IPS-15b (cell line): ENCODE results near the gene ALPL.
A peak's percentile ranks its signal among the peaks of the same experiment; 100 is the strongest.
"Not testable (repeated sequence)": the region's sequence is repeated elsewhere in the genome, so short reads cannot be mapped to it uniquely, and the experiment has no call there.

Experiments used
- H3K27me3 ChIP-seq: one replicate; pipeline ENCODE4 v1.6.1; 2013; ENCODE audit warnings: low read length; ENCODE audit not compliant: control insufficient read depth, insufficient read depth
- H3K36me3 ChIP-seq: one replicate; pipeline ENCODE4 v1.6.1; 2013; ENCODE audit warnings: low read length; ENCODE audit not compliant: control insufficient read depth, insufficient read depth
- H3K4me1 ChIP-seq: one replicate; pipeline ENCODE4 v1.6.1; 2013; ENCODE audit warnings: mild to moderate bottlenecking, low read length; ENCODE audit not compliant: control insufficient read depth, insufficient read depth
- H3K4me3 ChIP-seq: one replicate; pipeline ENCODE4 v1.5.1; 2013; ENCODE audit warnings: low read depth, low read length
- H3K9ac ChIP-seq: one replicate; pipeline ENCODE4 v1.6.1; 2013; ENCODE audit warnings: low read depth, mild to moderate bottlenecking, low read length
- H3K9me3 ChIP-seq: one replicate; pipeline ENCODE4 v1.6.1; 2013; ENCODE audit warnings: mild to moderate bottlenecking, low read length; ENCODE audit not compliant: control insufficient read depth, insufficient read depth

ALPL gene

DNA sequence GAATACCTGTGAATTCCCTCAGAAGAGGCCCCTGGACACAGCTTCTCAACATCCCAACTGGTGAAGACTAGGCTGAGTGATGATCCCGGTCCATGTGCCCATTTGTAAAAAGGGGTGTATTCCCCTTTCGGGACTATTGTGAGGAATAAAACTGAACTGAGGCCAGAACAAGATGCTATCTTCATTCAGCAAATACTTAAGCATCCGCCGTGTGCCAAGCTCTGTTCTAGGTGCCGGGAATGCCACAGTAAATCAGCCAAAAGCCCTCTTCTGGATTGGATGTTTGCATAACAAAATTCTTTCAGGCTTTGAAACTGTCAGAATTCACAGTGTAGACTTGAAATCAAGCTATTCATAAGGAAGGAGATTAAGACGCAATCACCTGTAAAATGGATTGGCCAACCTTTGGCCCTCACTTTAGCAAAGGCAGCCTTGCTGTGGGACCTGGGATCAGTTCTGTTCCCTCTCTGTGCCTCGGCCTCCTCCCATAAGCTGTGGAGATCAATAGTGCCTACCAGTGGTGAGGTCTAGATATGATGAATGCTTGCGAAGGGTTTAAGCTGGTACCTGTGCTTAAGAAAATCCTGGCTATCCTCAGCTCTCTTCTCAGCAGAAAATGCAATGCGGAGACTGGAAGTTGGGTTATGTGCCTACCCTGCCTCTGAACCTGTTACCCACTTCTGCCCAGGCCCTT lies 1.8 kb downstream of the ALPL start:
- H3K9ac ChIP-seq, result no peak overlapping the region
- H3K4me3 ChIP-seq, result peak overlapping the region; percentile 88
- peaks cover 8% of the 10 kb centered on the region for H3K27me3 ChIP-seq
- H3K36me3 ChIP-seq, result peaks cover 5% of the 10 kb centered on the region
- peaks cover 22% of the 10 kb centered on the region for H3K4me1 ChIP-seq
- H3K9me3 ChIP-seq, result no peaks in the 10 kb centered on the region

- Histone ChIP-seq H3K27me3 (peaks cover 8% of the 10 kb centered on the region), H3K4me1 (peaks cover 27% of the 10 kb centered on the region), H3K9ac (no peak overlapping the region), H3K36me3 (peaks cover 5% of the 10 kb centered on the region), H3K9me3 (no peaks in the 10 kb centered on the region), H3K4me3 (no peak overlapping the region)
Measured at GRCh38 chr1:21511579-21512522, 2.6 kb downstream of the ALPL start.

GRCh38 chr1:21514245-21514644 lies 5.0 kb downstream of the ALPL start:
- no peak overlapping the region for H3K9ac ChIP-seq
- H3K36me3 ChIP-seq, result peaks cover 8% of the 10 kb centered on the region
- H3K4me1 ChIP-seq, result peaks cover 44% of the 10 kb centered on the region
- no peaks in the 10 kb centered on the region for H3K9me3 ChIP-seq
- H3K27me3 ChIP-seq, result no peaks in the 10 kb centered on the region
- H3K4me3 ChIP-seq, result no peak overlapping the region

DNA sequence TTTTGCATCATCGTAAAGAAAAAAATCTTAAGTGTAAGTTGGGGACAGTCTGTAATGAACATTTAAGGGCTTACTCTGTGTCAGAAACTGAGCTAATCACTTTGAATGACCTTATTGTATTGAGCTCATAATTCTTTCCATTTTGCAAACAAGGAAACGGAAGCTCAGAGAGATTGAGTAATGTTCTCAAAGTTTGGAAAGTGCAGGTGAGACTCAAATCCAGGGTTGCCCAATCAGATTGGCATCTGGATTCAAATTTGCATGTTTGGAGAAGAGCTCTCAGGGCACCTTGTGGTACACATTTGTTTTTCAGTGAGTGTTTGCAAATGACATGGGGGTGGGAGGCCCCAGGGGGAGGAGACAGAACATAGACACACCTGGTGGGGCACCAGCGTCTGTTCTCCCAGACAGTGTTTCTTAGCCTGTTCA lies 8.0 kb downstream of the ALPL start:
- H3K9me3 ChIP-seq, result no peaks in the 10 kb centered on the region
- no peaks in the 10 kb centered on the region for H3K27me3 ChIP-seq
- peaks cover 3% of the 10 kb centered on the region for H3K36me3 ChIP-seq
- peaks cover 35% of the 10 kb centered on the region for H3K4me1 ChIP-seq
- no peak overlapping the region for H3K4me3 ChIP-seq
- no peak overlapping the region for H3K9ac ChIP-seq

GRCh38 chr1:21517660-21518480 lies 8.6 kb downstream of the ALPL start:
- Histone ChIP-seq H3K9me3 (no peaks in the 10 kb centered on the region), H3K9ac (no peak overlapping the region), H3K4me1 (peaks cover 32% of the 10 kb centered on the region), H3K36me3 (peaks cover 3% of the 10 kb centered on the region), H3K4me3 (no peak overlapping the region), H3K27me3 (no peaks in the 10 kb centered on the region)

DNA sequence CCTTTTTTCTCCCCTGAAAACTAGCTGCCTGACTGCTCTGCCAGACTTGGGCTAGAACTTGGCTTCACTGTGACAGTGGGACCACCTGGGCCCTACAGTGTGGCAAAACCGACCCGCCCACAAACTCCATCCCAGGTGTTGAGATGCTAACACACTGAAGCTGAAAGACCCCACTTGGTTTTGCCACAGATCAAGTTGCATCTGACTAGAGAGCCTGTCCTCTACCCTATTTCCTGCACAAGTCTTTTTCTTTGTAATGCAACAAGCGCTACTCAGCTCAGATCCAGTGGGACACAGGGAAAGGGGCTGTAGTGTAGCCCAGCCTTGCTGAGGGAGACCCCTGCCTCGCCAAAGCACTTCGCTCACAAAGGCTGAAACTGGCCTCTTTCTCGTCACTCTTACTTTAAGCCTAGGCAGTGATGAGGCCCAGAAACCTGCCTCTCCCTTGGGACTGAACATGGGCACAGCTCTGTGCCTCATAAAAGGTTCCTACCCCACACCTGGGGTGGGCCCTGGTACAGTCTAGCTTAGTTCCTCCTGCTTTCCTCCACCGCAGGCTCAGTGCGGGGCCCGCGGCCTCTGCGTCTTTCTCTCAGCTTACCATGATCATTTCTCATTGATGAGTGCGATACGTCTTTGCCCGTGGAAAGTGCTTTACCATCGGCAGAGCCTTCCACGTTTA lies 9.7 kb downstream of the ALPL start:
- Histone ChIP-seq H3K27me3 (no peaks in the 10 kb centered on the region), H3K36me3 (peaks cover 3% of the 10 kb centered on the region)

GRCh38 chr1:21519486-21520070 lies 10.4 kb downstream of the ALPL start:
- peaks cover 30% of the 10 kb centered on the region for H3K4me1 ChIP-seq
- not testable (repeated sequence) for H3K36me3 ChIP-seq, H3K27me3 ChIP-seq, H3K9ac ChIP-seq, H3K9me3 ChIP-seq, H3K4me3 ChIP-seq

More for the DNA sequence above, 9.7 kb downstream of the ALPL start:
- Histone ChIP-seq H3K9me3 (no peaks in the 10 kb centered on the region), H3K4me3 (no peak overlapping the region), H3K4me1 (peaks cover 30% of the 10 kb centered on the region), H3K9ac (no peak overlapping the region)

- Histone ChIP-seq H3K9me3 (no peaks in the 10 kb centered on the region), H3K9ac (peak overlapping the region; percentile 65), H3K36me3 (peaks cover 3% of the 10 kb centered on the region), H3K4me1 (peaks cover 29% of the 10 kb centered on the region), H3K4me3 (no peak overlapping the region), H3K27me3 (no peaks in the 10 kb centered on the region)
Measured at GRCh38 chr1:21520899-21521716, 11.9 kb downstream of the ALPL start.

GRCh38 chr1:21521717-21522060 lies 12.5 kb downstream of the ALPL start:
- Histone ChIP-seq H3K9ac (no peak overlapping the region), H3K36me3 (peaks cover 3% of the 10 kb centered on the region), H3K27me3 (no peaks in the 10 kb centered on the region), H3K4me3 (no peak overlapping the region), H3K9me3 (no peaks in the 10 kb centered on the region), H3K4me1 (peaks cover 26% of the 10 kb centered on the region)

GRCh38 chr1:21522525-21523038 lies 13.4 kb downstream of the ALPL start:
- Histone ChIP-seq H3K27me3 (no peaks in the 10 kb centered on the region), H3K9me3 (no peaks in the 10 kb centered on the region), H3K36me3 (peaks cover 3% of the 10 kb centered on the region), H3K4me1 (peaks cover 20% of the 10 kb centered on the region), H3K4me3 (no peak overlapping the region), H3K9ac (no peak overlapping the region)
